Measurements from ENCODE around the gene IER2. TPM values are rescaled to one million over a fixed set of nuclear protein-coding genes. Genes with fewer than 3 reads are reported as not detected.
A peak's percentile ranks its signal among the peaks of the same experiment; 100 is the strongest.
"Not testable (repeated sequence)": the region's sequence is repeated elsewhere in the genome, so short reads cannot be mapped to it uniquely, and the experiment has no call there.

Gene IER2
- total and polyA plus RNA-seq, 10 donors, result 56.7 to 131 (median 89.5) TPM

DNA sequence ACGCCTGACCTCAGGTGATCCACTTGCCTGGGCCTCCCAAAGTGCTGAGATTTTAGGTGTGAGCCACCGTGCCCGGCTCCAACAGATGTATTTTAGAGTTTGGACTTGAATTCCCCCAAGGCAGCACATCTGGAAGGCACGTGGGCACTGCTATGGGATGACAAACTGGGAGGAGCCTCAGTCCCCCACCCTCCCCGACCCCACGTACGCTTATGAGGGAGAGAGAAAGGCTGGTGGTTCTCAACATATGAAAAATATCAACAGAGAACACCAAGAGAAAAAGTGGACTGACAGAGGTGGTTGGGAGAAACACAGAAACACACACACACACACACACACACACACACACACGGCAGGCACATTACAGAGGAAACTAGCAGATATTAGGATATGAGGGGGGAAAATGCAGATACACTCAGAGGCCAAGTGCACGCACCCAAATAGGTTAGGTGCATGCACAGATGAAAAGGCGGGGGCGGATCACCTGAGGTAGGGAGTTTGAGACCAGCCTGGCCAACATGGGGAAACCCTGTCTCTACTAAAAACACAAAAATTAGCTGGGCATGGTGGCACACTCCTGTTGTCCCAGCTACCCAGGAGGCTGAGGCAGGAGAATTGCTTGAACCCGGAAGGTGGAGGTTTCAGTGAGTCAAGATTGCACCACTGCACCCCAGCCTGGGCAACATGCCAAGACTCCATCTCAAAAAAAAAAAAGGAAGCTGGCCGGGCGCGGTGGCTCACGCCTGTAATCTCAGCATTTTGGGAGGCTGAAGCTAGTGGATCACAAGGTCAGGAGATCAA, 3.2 kb upstream of the IER2 start:
- H3K9me3 ChIP-seq, result no peaks in the 10 kb centered on the region
- WGBS, 5 donors, result 61 to 79% (median 67%) methylated on average over 16 of the region's 16 CpGs
- intact Hi-C loops (cut with DNase I; ENCODE audit: low total_unique reads), result loop anchor here (5.0 kb wide), 1 partner anchor 115 kb away; no protein-coding TSS in a partner anchor
- H3K4me3 ChIP-seq, result peak overlapping the region in 1 of 8 donors; percentile 28
- DNase-seq, result peak; percentile 86
- no peaks in the 10 kb centered on the region for H3K27me3 ChIP-seq (replicated peaks in 1 of 7)
- peaks cover 0 to 42% (median 24%) of the 10 kb centered on the region in 6 donors for H3K36me3 ChIP-seq
- TF ChIP-seq POLR2AphosphoS5 (IDR thresholded peaks at IDR 0.05) (peak in 2 of 3 donors; percentile 31 to 82), POLR2A (IDR thresholded peaks at IDR 0.05) (no peak), CTCF (IDR thresholded peaks at IDR 0.05 in 8 of 11, conservative IDR thresholded peaks at IDR 0.05 in 3 of 11) (no peak)
- peak overlapping the region in 7 of 8 donors; percentile 67 to 100 (median 98) for H3K27ac ChIP-seq
- H3K4me1 ChIP-seq, result peaks cover 10 to 61% (median 33%) of the 10 kb centered on the region in 6 donors

DNA sequence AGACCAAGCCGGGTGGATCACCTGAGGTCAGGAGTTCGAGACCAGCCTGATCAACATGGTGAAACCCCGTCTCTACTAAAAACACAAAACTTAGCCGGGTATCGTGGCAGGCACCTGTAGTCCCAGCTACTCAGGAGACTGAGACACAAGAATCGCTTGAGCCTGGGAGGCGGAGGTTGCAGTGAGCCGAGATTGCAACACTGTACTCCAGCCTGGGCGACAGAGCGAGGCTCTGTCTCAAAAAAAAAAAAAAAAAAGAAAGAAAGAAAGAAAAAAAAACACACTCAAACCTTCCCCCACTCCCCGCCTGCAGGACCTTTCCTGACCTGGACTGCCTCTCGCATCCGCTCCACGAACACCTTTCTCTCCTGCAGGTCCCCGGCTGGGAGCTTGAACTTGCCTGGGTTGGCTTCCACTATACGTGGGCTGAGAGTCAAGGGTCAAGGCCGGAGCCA, 1.0 kb upstream of the IER2 start:
- WGBS, 5 donors, result 33 to 62% (median 40%) methylated on average over 17 of the region's 17 CpGs
- Histone ChIP-seq H3K27ac (peak overlapping the region; percentile 94 to 100 (median 98)), H3K4me1 (peaks cover 10 to 59% (median 29%) of the 10 kb centered on the region in 6 donors), H3K4me3 (peak overlapping the region; percentile 86 to 99 (median 97)), H3K36me3 (peaks cover 0 to 26% (median 13%) of the 10 kb centered on the region in 6 donors)
- not testable (repeated sequence) for H3K9me3 ChIP-seq; DNase-seq; H3K27me3 ChIP-seq (replicated peaks in 1 of 7)
- intact Hi-C loops (cut with DNase I; ENCODE audit: low total_unique reads), result loop anchor here (5.0 kb wide), 1 partner anchor 113 kb away; no protein-coding TSS in a partner anchor

DNA sequence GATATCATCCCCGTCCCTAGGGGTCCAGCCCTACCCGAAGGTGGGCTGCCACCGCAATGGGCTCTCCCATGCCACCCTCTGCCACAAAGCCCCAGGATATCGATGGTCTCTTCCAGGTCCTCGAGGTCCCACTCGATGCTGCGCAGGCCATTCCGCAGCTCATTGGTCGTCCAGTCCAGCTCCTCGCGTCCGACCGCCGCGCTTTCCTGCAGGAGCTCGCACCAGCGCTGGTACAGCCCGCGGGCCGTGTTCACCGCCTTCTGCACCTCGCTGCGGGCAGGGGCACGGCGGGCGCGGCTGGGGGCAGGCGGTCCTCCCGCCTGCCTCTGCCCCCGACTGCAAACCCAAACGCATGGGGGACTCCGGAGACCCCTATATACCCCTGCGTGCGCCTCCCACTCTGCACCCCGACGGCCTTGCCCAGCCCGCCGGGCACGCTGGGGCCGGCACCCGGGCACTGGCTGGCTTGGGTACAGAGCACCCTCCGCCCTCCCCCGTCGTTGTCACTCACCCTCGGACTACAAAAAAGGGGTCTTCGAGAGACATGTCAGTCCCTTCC, 504 bp upstream of the IER2 start:
- intact Hi-C loops (cut with DNase I; ENCODE audit: low total_unique reads), result loop anchor here (5.0 kb wide), 2 partner anchors 47 to 113 kb away; partner anchors contain the start of gene LYL1

More for the DNA sequence above, 504 bp upstream of the IER2 start:
- DNase-seq, result peak; percentile 94
- TF ChIP-seq POLR2AphosphoS5 (IDR thresholded peaks at IDR 0.05) (no peak), CTCF (IDR thresholded peaks at IDR 0.05 in 8 of 11, conservative IDR thresholded peaks at IDR 0.05 in 3 of 11) (no peak), POLR2A (IDR thresholded peaks at IDR 0.05) (no peak)
- peaks cover 10 to 60% (median 29%) of the 10 kb centered on the region in 6 donors for H3K4me1 ChIP-seq
- no peaks in the 10 kb centered on the region for H3K27me3 ChIP-seq (replicated peaks in 1 of 7)
- H3K9me3 ChIP-seq, result no peaks in the 10 kb centered on the region
- peak overlapping the region; percentile 86 to 99 (median 97) for H3K4me3 ChIP-seq
- peak overlapping the region; percentile 94 to 100 (median 98) for H3K27ac ChIP-seq
- H3K36me3 ChIP-seq, result peaks cover 0 to 20% (median 8%) of the 10 kb centered on the region in 6 donors
- WGBS, 5 donors, result 0 to 3% (median 1%) methylated on average over 17 to 46 of the region's 46 CpGs

Measured in spleen (tissue), 11 donors.